B cell (primary cell): Measurements from ENCODE around the gene ACP1. TPM values are rescaled to one million over a fixed set of nuclear protein-coding genes. Genes with fewer than 3 reads are reported as not detected.

Experiments
- ATAC-seq: fragments of 200-7000 bp; cut with Tn5 transposase; one replicate; pipeline ENCODE4 v1.10.0; 2021; ENCODE audit warnings: low read depth, mild to moderate bottlenecking, moderate number of reproducible peaks, moderate library complexity
- CTCF ChIA-PET: fragments of 350-600 bp; sonication (Branson Sonifier 250); formaldehyde crosslinking; loops from one replicate; lab custom pipeline; 2021; ENCODE audit warnings: antibody characterized with exemption, inconsistent platforms; lab: Charles Lee
- POLR2A ChIA-PET: fragments of 350-600 bp; sonication (Branson Sonifier 250); formaldehyde crosslinking; loops from one replicate; lab custom pipeline; 2021; ENCODE audit warnings: antibody characterized with exemption; lab: Charles Lee
- DNase-seq: peaks from one replicate; pipeline ENCODE4 v3.0.0; 2013
- H2AFZ ChIP-seq: 2 replicates; pipeline ENCODE4 v1.6.1; 2012; ENCODE audit warnings: mild to moderate bottlenecking, low read depth, low read length; ENCODE audit not compliant: insufficient read depth, poor library complexity, severe bottlenecking
- H3K27ac ChIP-seq, 2 donors: 1 replicate in 1 of 2; 2 replicates in 1 of 2; pipeline ENCODE4 v1.5.1; 2012 to 2013; ENCODE audit warnings: low read length in 2 of 2, mild to moderate bottlenecking in 2 of 2, moderate library complexity in 1 of 2
- H3K27me3 ChIP-seq, 4 experiments: fragments of 200-600 bp in 1 of 4; sonication (generic) in 1 of 4; replicated peaks in 1 of 4; 1 replicate in 2 of 4; 2 replicates in 2 of 4; pipeline versions ENCODE4 v1.6.1 to v1.7.0; 2013 to 2016; ENCODE audit warnings: low read length in 3 of 4, mild to moderate bottlenecking in 2 of 4, mixed read lengths in 1 of 4, moderate library complexity in 1 of 4; ENCODE audit not compliant: insufficient read depth in 4 of 4, control insufficient read depth in 3 of 4; ENCODE audit errors: control extremely low read depth in 1 of 4
- H3K36me3 ChIP-seq, 2 experiments: replicated peaks in 1 of 2; 1 replicate in 1 of 2; 2 replicates in 1 of 2; pipeline versions ENCODE4 v1.6.1 to v1.7.1; 2013; ENCODE audit warnings: low read length in 1 of 2; ENCODE audit not compliant: insufficient read depth in 2 of 2, control insufficient read depth in 1 of 2; ENCODE audit errors: control extremely low read depth in 1 of 2, extremely low read depth in 1 of 2
- H3K4me1 ChIP-seq, 2 donors: fragments of 200-600 bp in 1 of 2; sonication (generic) in 1 of 2; 1 replicate in 1 of 2; 2 replicates in 1 of 2; pipeline versions ENCODE4 v1.5.1 to v1.6.1; 2013 to 2017; ENCODE audit warnings: low read length in 2 of 2; ENCODE audit not compliant: control insufficient read depth in 2 of 2, insufficient read depth in 2 of 2
- H3K4me2 ChIP-seq: replicated peaks from 2 replicates; pipeline ENCODE3; 2012; ENCODE audit warnings: mild to moderate bottlenecking, low read depth, low read length; ENCODE audit not compliant: poor library complexity, severe bottlenecking
- H3K4me3 ChIP-seq, 5 experiments: fragments of 200-600 bp in 1 of 5; sonication (generic) in 1 of 5; 1 replicate in 3 of 5; 2 replicates in 2 of 5; pipeline versions ENCODE4 v1.5.1 to v1.7.0; 2011 to 2016; ENCODE audit warnings: low read length in 4 of 5, mild to moderate bottlenecking in 4 of 5, low read depth in 2 of 5, control low read depth in 1 of 5, moderate library complexity in 1 of 5; ENCODE audit not compliant: insufficient read depth in 1 of 5; ENCODE audit errors: control extremely low read depth in 1 of 5, extremely low read depth in 1 of 5
- H3K79me2 ChIP-seq: fragments of 200-600 bp; sonication (generic); one replicate; pipeline ENCODE4 v1.6.0; 2016; ENCODE audit warnings: low read length; ENCODE audit not compliant: control insufficient read depth, insufficient read depth
- H3K9ac ChIP-seq: fragments of 200-600 bp; sonication (generic); 2 replicates; pipeline ENCODE4 v1.6.1; 2017; ENCODE audit warnings: mild to moderate bottlenecking, low read length, moderate library complexity
- H3K9me3 ChIP-seq, 3 donors: one replicate each; pipeline versions ENCODE4 v1.6.1 to v1.7.1; 2013; ENCODE audit warnings: low read length in 2 of 3; ENCODE audit not compliant: control insufficient read depth in 2 of 3, insufficient read depth in 1 of 3; ENCODE audit errors: control extremely low read depth in 1 of 3
- H4K20me1 ChIP-seq: 2 replicates; pipeline ENCODE4 v1.6.0; 2012; ENCODE audit warnings: mild to moderate bottlenecking, low read length; ENCODE audit not compliant: insufficient read depth, control insufficient read depth, poor library complexity, severe bottlenecking
- H3K27ac Mint-ChIP-seq: one replicate; pipeline ENCODE4 v1.8.0; 2021; ENCODE audit warnings: mixed read lengths
- H3K27me3 Mint-ChIP-seq: one replicate; pipeline ENCODE4 v1.8.0; 2021; ENCODE audit warnings: mixed read lengths
- H3K4me1 Mint-ChIP-seq: one replicate; pipeline ENCODE4 v1.8.0; 2021; ENCODE audit warnings: mixed read lengths
- H3K4me3 Mint-ChIP-seq: one replicate; pipeline ENCODE4 v1.8.0; 2021; ENCODE audit warnings: mixed read lengths
- H3K9me3 Mint-ChIP-seq: one replicate; pipeline ENCODE4 v1.8.0; 2022; ENCODE audit warnings: mixed read lengths; ENCODE audit not compliant: insufficient read depth
- CTCF ChIP-seq: fragments of 200-600 bp; IDR thresholded peaks from one replicate; pipeline ENCODE4 v1.8.0; 2022; ENCODE audit warnings: antibody characterized with exemption, mild to moderate bottlenecking
- EZH2 ChIP-seq: IDR thresholded peaks from 2 replicates; pipeline ENCODE4 v1.6.1; 2012; ENCODE audit warnings: borderline replicate concordance, low read depth, mild to moderate bottlenecking, moderate library complexity, low read length; ENCODE audit not compliant: insufficient read depth, poor library complexity, severe bottlenecking
- WGBS: methylation state at CpG from one replicate; pipeline ENCODE4 v1.1.5; 2013; ENCODE audit warnings: missing lambda C conversion rate; ENCODE audit not compliant: insufficient coverage; 5-methylcytosine and 5-hydroxymethylcytosine counted together
- intact Hi-C: fragments of 100-400 bp; cut with micrococcal nuclease; formaldehyde crosslinking; loops from one replicate; pipeline ENCODE4 v1.10.0; 2022
- polyA plus RNA-seq: library from polyadenylated mRNA; depleted of rRNA; stranded (reverse); fragments of >200 nt; gene quantifications from 2 replicates; pipeline ENCODE4 v1.2.3, GENCODE V29; 2012
- total RNA-seq, 2 donors: library from RNA; stranded (reverse); fragments of 120-200 nt in 1 of 2; gene quantifications; 1 replicate in 1 of 2; 2 replicates in 1 of 2; pipeline versions ENCODE4 v1.2.3 to v1.2.4, GENCODE V29; 2013 to 2022

Gene ACP1
- total and polyA plus RNA-seq, 2 donors (not counting 1 experiment from before 2014, with no cell fraction given), result 70.2 to 87.8 TPM

- H3K27me3 ChIP-seq, result no peaks in the 10 kb centered on the region
- Mint-ChIP-seq H3K4me3 (no peak overlapping the region), H3K27ac (no peak overlapping the region), H3K27me3 (no peaks in the 10 kb centered on the region), H3K4me1 (no peaks in the 10 kb centered on the region), H3K9me3 (peaks cover 1% of the 10 kb centered on the region)
- H3K79me2 ChIP-seq, result no peaks in the 10 kb centered on the region
- TF ChIP-seq CTCF (no peak), EZH2 (no peak)
- no peak overlapping the region for H3K4me3 ChIP-seq
- H3K27ac ChIP-seq, result no peak overlapping the region
- H2AFZ ChIP-seq, result no peak overlapping the region
- DNase-seq (no peak), ATAC-seq (no peak)
- intact Hi-C loops, result no loop called here
- ChIA-PET POLR2A (no interaction called here), CTCF (interaction anchor here (0.7 to 3.0 kb wide), 2 partner anchors 10 to 399 kb away, joined by 3 to 11 read pairs; no protein-coding TSS in a partner anchor)
- no peak overlapping the region for H3K9ac ChIP-seq
- WGBS, result 18% methylated on average over 3 of the region's 6 CpGs
- H3K4me2 ChIP-seq, result no peak overlapping the region
- H3K4me1 ChIP-seq, result no peaks in the 10 kb centered on the region
- H3K36me3 ChIP-seq, result peaks cover 3 to 11% of the 10 kb centered on the region in 2 experiments
- no peaks in the 10 kb centered on the region for H4K20me1 ChIP-seq
- H3K9me3 ChIP-seq, result no peaks in the 10 kb centered on the region
These were observed 26.9 kb upstream of the ACP1 start for GRCh38 chr2:237878-238277.

GRCh38 chr2:238431-238830 is 26.3 kb upstream of the ACP1 start:
- CTCF ChIA-PET, result interaction anchor here (0.8 to 3.0 kb wide), 2 partner anchors 9 to 52 kb away, joined by 3 to 11 read pairs; no protein-coding TSS in a partner anchor
- Histone ChIP-seq H3K4me3 (no peak overlapping the region), H3K4me2 (no peak overlapping the region), H3K9ac (no peak overlapping the region), H3K4me1 (no peaks in the 10 kb centered on the region), H3K79me2 (no peaks in the 10 kb centered on the region), H3K9me3 (no peaks in the 10 kb centered on the region), H3K27me3 (no peaks in the 10 kb centered on the region), H2AFZ (no peak overlapping the region), H3K36me3 (peaks cover 3 to 13% of the 10 kb centered on the region in 2 experiments), H3K27ac (no peak overlapping the region), H4K20me1 (no peaks in the 10 kb centered on the region)
- intact Hi-C loops, result no loop called here
- Mint-ChIP-seq H3K4me3 (no peak overlapping the region), H3K9me3 (peaks cover 1% of the 10 kb centered on the region), H3K4me1 (no peaks in the 10 kb centered on the region), H3K27ac (no peak overlapping the region), H3K27me3 (no peaks in the 10 kb centered on the region)
- 89% methylated on average over 2 of the region's 3 CpGs for WGBS
- no peak for TF ChIP-seq CTCF
- TF ChIP-seq EZH2, result no peak
- POLR2A ChIA-PET, result no interaction called here
- DNase-seq (no peak), ATAC-seq (no peak)
